Measurements from ENCODE around the gene KIF11. TPM values are rescaled to one million over a fixed set of nuclear protein-coding genes. Genes with fewer than 3 reads are reported as not detected.
A peak's percentile ranks its signal among the peaks of the same experiment; 100 is the strongest.

Gene KIF11
- total and polyA plus RNA-seq, 2 of the 13 experiments (the other 11 are each of a cell fraction or from before 2014, with no cell fraction given), result 8.7 to 38.4 TPM

DNA sequence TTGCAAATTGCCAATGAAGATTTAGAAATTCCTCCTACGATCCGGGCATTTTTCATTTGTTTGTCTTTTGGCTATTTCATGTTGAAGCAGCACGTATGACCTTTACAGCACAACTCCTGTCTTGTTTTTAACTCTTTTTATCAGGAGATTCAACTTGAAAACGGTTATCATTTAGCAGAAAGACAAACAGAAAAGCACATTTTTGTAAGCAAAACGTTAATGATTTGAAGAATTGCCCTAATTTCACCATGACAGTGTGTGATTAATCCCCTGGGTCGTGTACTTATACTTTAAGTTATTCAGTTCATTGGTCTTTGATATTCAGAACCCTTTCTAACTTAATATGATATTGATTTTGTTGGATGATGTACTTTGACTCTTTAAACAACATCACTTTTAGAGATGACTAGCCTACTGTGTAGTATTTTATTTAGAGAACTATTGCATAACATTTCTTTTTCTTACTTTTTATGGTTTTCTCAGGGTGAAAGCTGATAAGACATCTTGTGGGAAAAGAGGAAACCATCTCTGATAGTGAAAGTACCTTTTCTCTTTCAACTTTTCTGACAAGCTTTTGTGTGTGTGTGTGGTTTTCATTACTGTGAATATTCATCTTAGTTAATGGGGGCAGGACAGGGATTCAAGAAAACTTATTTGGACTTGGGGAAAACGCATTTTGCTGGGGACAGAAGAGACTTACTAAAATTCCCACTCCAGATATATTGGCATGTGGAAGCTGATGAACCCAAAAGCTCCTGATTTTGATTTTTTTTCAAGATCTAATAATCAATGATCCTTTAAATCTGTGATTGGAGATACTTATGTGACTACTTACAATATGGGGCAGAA is 105.0 kb downstream of the KIF11 start (continued):
- TF ChIP-seq, protein P1, sequence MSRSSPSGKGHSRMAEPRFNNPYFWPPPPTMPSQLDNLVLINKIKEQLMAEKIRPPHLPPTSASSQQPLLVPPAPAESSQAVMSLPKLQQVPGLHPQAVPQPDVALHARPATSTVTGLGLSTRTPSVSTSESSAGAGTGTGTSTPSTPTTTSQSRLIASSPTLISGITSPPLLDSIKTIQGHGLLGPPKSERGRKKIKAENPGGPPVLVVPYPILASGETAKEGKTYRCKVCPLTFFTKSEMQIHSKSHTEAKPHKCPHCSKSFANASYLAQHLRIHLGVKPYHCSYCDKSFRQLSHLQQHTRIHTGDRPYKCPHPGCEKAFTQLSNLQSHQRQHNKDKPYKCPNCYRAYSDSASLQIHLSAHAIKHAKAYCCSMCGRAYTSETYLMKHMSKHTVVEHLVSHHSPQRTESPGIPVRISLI (CRISPR knock-in tag; IDR thresholded peaks at IDR 0.05; ENCODE audit: borderline replicate concordance), result peak; percentile 34; the same call in 1 of the 2 replicates
- TF ChIP-seq SIX1 (CRISPR knock-in tag; IDR thresholded peaks at IDR 0.05; ENCODE audit: borderline replicate concordance) (peak; percentile 89), POGZ (CRISPR knock-in tag; IDR thresholded peaks at IDR 0.05) (no peak), PHB2 (IDR thresholded peaks at IDR 0.05; ENCODE audit: partially characterized antibody) (no peak), ZNF543 (CRISPR knock-in tag; IDR thresholded peaks at IDR 0.05) (no peak), ZBTB7B (CRISPR knock-in tag; IDR thresholded peaks at IDR 0.05) (0 out of 2 replicates have a peak, but pooled peaks have one; percentile 16), FOXJ3 (CRISPR knock-in tag; IDR thresholded peaks at IDR 0.05; ENCODE audit: borderline replicate concordance) (peak; percentile 96), ZNF34 (CRISPR knock-in tag; IDR thresholded peaks at IDR 0.05; ENCODE audit: borderline replicate concordance) (no peak; the same call in 1 of the 2 replicates), SPEN (CRISPR knock-in tag; IDR thresholded peaks at IDR 0.05; ENCODE audit: low read depth) (no peak), STAG1 (CRISPR knock-in tag; IDR thresholded peaks at IDR 0.05) (no peak), GATA4 (IDR thresholded peaks at IDR 0.05; ENCODE audit: borderline replicate concordance, low read depth) (peak; percentile 95), MED8 (CRISPR knock-in tag; IDR thresholded peaks at IDR 0.05; ENCODE audit: insufficient replicate concordance) (peak; percentile 9), MIXL1 (CRISPR knock-in tag; IDR thresholded peaks at IDR 0.05) (peak; percentile 93), HNRNPH1 (optimal IDR thresholded peaks at IDR 0.05; ENCODE audit: low read depth, low read length) (no peak), NR2C2 (CRISPR knock-in tag; IDR thresholded peaks at IDR 0.05; ENCODE audit: borderline replicate concordance) (0 out of 2 replicates have a peak, but pooled peaks have one; percentile 30), ZKSCAN8 (CRISPR knock-in tag; IDR thresholded peaks at IDR 0.05; ENCODE audit: borderline replicate concordance) (peak; percentile 44; the same call in 1 of the 2 replicates), ZMAT3 (CRISPR knock-in tag; conservative IDR thresholded peaks at IDR 0.05) (no peak)
- TF ChIP-seq, protein P2, sequence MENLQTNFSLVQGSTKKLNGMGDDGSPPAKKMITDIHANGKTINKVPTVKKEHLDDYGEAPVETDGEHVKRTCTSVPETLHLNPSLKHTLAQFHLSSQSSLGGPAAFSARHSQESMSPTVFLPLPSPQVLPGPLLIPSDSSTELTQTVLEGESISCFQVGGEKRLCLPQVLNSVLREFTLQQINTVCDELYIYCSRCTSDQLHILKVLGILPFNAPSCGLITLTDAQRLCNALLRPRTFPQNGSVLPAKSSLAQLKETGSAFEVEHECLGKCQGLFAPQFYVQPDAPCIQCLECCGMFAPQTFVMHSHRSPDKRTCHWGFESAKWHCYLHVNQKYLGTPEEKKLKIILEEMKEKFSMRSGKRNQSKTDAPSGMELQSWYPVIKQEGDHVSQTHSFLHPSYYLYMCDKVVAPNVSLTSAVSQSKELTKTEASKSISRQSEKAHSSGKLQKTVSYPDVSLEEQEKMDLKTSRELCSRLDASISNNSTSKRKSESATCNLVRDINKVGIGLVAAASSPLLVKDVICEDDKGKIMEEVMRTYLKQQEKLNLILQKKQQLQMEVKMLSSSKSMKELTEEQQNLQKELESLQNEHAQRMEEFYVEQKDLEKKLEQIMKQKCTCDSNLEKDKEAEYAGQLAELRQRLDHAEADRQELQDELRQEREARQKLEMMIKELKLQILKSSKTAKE (CRISPR knock-in tag; IDR thresholded peaks at IDR 0.05; ENCODE audit: borderline replicate concordance), result peak; percentile 34; the same call in 1 of the 2 replicates
- TF ChIP-seq, protein P3, sequence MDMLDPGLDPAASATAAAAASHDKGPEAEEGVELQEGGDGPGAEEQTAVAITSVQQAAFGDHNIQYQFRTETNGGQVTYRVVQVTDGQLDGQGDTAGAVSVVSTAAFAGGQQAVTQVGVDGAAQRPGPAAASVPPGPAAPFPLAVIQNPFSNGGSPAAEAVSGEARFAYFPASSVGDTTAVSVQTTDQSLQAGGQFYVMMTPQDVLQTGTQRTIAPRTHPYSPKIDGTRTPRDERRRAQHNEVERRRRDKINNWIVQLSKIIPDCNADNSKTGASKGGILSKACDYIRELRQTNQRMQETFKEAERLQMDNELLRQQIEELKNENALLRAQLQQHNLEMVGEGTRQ (IDR thresholded peaks at IDR 0.05; ENCODE audit: low read depth, low read length), result no peak
- TF ChIP-seq, protein P3 (CRISPR knock-in tag; IDR thresholded peaks at IDR 0.05; ENCODE audit: borderline replicate concordance), result no peak
- TF ChIP-seq, protein P4, sequence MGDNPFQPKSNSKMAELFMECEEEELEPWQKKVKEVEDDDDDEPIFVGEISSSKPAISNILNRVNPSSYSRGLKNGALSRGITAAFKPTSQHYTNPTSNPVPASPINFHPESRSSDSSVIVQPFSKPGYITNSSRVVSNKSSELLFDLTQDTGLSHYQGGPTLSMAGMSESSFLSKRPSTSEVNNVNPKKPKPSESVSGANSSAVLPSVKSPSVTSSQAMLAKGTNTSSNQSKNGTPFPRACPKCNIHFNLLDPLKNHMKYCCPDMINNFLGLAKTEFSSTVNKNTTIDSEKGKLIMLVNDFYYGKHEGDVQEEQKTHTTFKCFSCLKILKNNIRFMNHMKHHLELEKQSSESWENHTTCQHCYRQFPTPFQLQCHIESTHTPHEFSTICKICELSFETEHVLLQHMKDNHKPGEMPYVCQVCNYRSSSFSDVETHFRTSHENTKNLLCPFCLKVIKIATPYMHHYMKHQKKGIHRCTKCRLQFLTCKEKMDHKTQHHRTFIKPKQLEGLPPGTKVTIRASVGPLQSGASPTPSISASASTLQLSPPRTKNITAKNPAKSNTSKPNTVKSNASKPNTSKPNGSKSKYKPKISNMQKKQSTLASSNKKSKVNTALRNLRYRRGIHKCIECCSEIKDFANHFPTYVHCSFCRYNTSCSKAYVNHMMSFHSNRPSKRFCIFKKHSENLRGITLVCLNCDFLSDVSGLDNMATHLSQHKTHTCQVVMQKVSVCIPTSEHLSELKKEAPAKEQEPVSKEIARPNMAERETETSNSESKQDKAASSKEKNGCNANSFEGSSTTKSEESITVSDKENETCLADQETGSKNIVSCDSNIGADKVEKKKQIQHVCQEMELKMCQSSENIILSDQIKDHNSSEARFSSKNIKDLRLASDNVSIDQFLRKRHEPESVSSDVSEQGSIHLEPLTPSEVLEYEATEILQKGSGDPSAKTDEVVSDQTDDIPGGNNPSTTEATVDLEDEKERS (CRISPR knock-in tag; IDR thresholded peaks at IDR 0.05), result no peak

All from HepG2 (cell line).